Neuron (in vitro differentiated cells): ENCODE results near the gene DGKQ.
"Not testable (repeated sequence)": the region's sequence is repeated elsewhere in the genome, so short reads cannot be mapped to it uniquely, and the experiment has no call there.

Experiments used
- H2AFZ ChIP-seq: one replicate; pipeline ENCODE4 v1.6.1; 2013; ENCODE audit warnings: low read depth, mild to moderate bottlenecking, inconsistent platforms, low read length, moderate library complexity
- H3K27me3 ChIP-seq: one replicate; pipeline ENCODE4 v1.6.1; 2013; ENCODE audit warnings: low read length; ENCODE audit not compliant: insufficient read depth
- H3K36me3 ChIP-seq: one replicate; pipeline ENCODE4 v1.6.1; 2013; ENCODE audit warnings: low read length; ENCODE audit not compliant: insufficient read depth
- H3K4me1 ChIP-seq: one replicate; pipeline ENCODE4 v1.6.1; 2013; ENCODE audit warnings: low read length; ENCODE audit not compliant: insufficient read depth
- H3K4me3 ChIP-seq: 2 replicates; pipeline ENCODE4 v1.5.1; 2013; ENCODE audit warnings: mild to moderate bottlenecking, low read length, moderate library complexity
- H3K9me3 ChIP-seq: one replicate; pipeline ENCODE4 v1.6.1; 2013; ENCODE audit warnings: low read length

Gene DGKQ

GRCh38 chr4:986879-987623, 13.7 kb upstream of the DGKQ start, which contains the start of gene IDUA:
TSS of gene IDUA (plus strand) at chr4:987044. CDS start at chr4:987085, 41 bp downstream.
- H2AFZ ChIP-seq = peak within 1 kb of the TSS; percentile 53

GRCh38 chr4:986428-986878, 13.1 kb upstream of the DGKQ start:
- H3K36me3 ChIP-seq = no peaks in the 10 kb centered on the region
- peak overlapping the region; percentile 47 for H3K4me3 ChIP-seq
- peaks cover 36% of the 10 kb centered on the region for H3K27me3 ChIP-seq
- H3K4me1 ChIP-seq = peaks cover 3% of the 10 kb centered on the region
- H3K9me3 ChIP-seq = no peaks in the 10 kb centered on the region
- peak overlapping the region; percentile 53 for H2AFZ ChIP-seq

More at GRCh38 chr4:986879-987623, 13.7 kb upstream of the DGKQ start, which contains the start of gene IDUA:
- Histone ChIP-seq H3K9me3 (no peaks in the 10 kb centered on the region), H3K4me3 (peak within 1 kb of the TSS; percentile 47), H3K27me3 (peaks cover 35% of the 10 kb centered on the region), H3K4me1 (peaks cover 3% of the 10 kb centered on the region), H3K36me3 (no peaks in the 10 kb centered on the region)

GRCh38 chr4:985123-985830, 11.9 kb upstream of the DGKQ start:
- Histone ChIP-seq H3K27me3 (peaks cover 40% of the 10 kb centered on the region), H3K4me3 (no peak overlapping the region), H2AFZ (no peak overlapping the region), H3K4me1 (peaks cover 3% of the 10 kb centered on the region), H3K36me3 (no peaks in the 10 kb centered on the region), H3K9me3 (no peaks in the 10 kb centered on the region)

GRCh38 chr4:984336-985054, 11.1 kb upstream of the DGKQ start:
- no peaks in the 10 kb centered on the region for H3K36me3 ChIP-seq
- H2AFZ ChIP-seq = no peak overlapping the region
- H3K4me3 ChIP-seq = no peak overlapping the region
- no peaks in the 10 kb centered on the region for H3K9me3 ChIP-seq
- H3K4me1 ChIP-seq = peaks cover 3% of the 10 kb centered on the region
- H3K27me3 ChIP-seq = peaks cover 46% of the 10 kb centered on the region

GRCh38 chr4:982814-983213, 9.4 kb upstream of the DGKQ start:
- Histone ChIP-seq H3K36me3 (no peaks in the 10 kb centered on the region), H3K4me1 (peaks cover 3% of the 10 kb centered on the region), H3K27me3 (peaks cover 50% of the 10 kb centered on the region), H2AFZ (no peak overlapping the region), H3K4me3 (no peak overlapping the region), H3K9me3 (no peaks in the 10 kb centered on the region)

GRCh38 chr4:982291-982690, 8.9 kb upstream of the DGKQ start:
- H2AFZ ChIP-seq = no peak overlapping the region
- no peaks in the 10 kb centered on the region for H3K36me3 ChIP-seq
- no peaks in the 10 kb centered on the region for H3K9me3 ChIP-seq
- H3K4me3 ChIP-seq = no peak overlapping the region
- H3K4me1 ChIP-seq = peaks cover 3% of the 10 kb centered on the region
- peaks cover 50% of the 10 kb centered on the region for H3K27me3 ChIP-seq

- Histone ChIP-seq H3K27me3 (peaks cover 27% of the 10 kb centered on the region), H3K36me3 (no peaks in the 10 kb centered on the region), H3K4me1 (no peaks in the 10 kb centered on the region), H3K9me3 (peaks cover 5% of the 10 kb centered on the region), H3K4me3 (no peak overlapping the region), H2AFZ (no peak overlapping the region)
Measured at GRCh38 chr4:978957-979701, 5.8 kb upstream of the DGKQ start.

GRCh38 chr4:976016-976415, 2.6 kb upstream of the DGKQ start:
- peaks cover 14% of the 10 kb centered on the region for H3K27me3 ChIP-seq
- not testable (repeated sequence) for H3K4me3 ChIP-seq, H3K9me3 ChIP-seq, H3K4me1 ChIP-seq, H3K36me3 ChIP-seq, H2AFZ ChIP-seq

GRCh38 chr4:974668-975067, 1.3 kb upstream of the DGKQ start:
- H3K4me3 ChIP-seq = no peak overlapping the region
- H3K27me3 ChIP-seq = peaks cover 7% of the 10 kb centered on the region
- no peaks in the 10 kb centered on the region for H3K36me3 ChIP-seq
- H3K4me1 ChIP-seq = peaks cover 7% of the 10 kb centered on the region
- H3K9me3 ChIP-seq = peaks cover 5% of the 10 kb centered on the region
- H2AFZ ChIP-seq = no peak overlapping the region

GRCh38 chr4:972651-973424, 531 bp downstream of the DGKQ start:
- peaks cover 5% of the 10 kb centered on the region for H3K9me3 ChIP-seq
- H2AFZ ChIP-seq = peak overlapping the region; percentile 86
- H3K4me1 ChIP-seq = peaks cover 7% of the 10 kb centered on the region
- H3K27me3 ChIP-seq = no peaks in the 10 kb centered on the region
- H3K36me3 ChIP-seq = no peaks in the 10 kb centered on the region
- H3K4me3 ChIP-seq = peak overlapping the region; percentile 87

GRCh38 chr4:971666-972500, 1.5 kb downstream of the DGKQ start:
- no peaks in the 10 kb centered on the region for H3K27me3 ChIP-seq
- H3K36me3 ChIP-seq = no peaks in the 10 kb centered on the region
- no peak overlapping the region for H2AFZ ChIP-seq
- H3K4me1 ChIP-seq = peaks cover 7% of the 10 kb centered on the region
- H3K4me3 ChIP-seq = peak overlapping the region; percentile 87
- H3K9me3 ChIP-seq = peaks cover 5% of the 10 kb centered on the region
